PC-3 (cell line): ENCODE measurements around the gene CPT1A. TPM values are rescaled to one million over a fixed set of nuclear protein-coding genes. Genes with fewer than 3 reads are reported as not detected.

ENCODE experiments used
- ATAC-seq: fragments of 200-7000 bp; cut with Tn5 transposase; 2 replicates; pipeline ENCODE4 v1.9.1; 2020; ENCODE audit warnings: mild to moderate bottlenecking, moderate library complexity
- BruUV-seq: library from RNA; stranded (reverse); fragments of 400-500 nt; replicated peaks from 2 replicates; lab custom pipeline; 2021; lab: Mats Ljungman, UMichigan
- CTCF ChIA-PET: fragments of 300-600 bp; sonication (Branson Sonifier 250); formaldehyde crosslinking; loops from one replicate; lab custom pipeline; 2022; ENCODE audit warnings: antibody characterized with exemption; lab: Charles Lee
- POLR2A ChIA-PET: fragments of 300-600 bp; sonication (Branson Sonifier 250); formaldehyde crosslinking; loops from one replicate; lab custom pipeline; 2022; ENCODE audit warnings: antibody characterized with exemption; ENCODE audit not compliant: unreplicated experiment; lab: Charles Lee
- DNase-seq: peaks from one replicate; pipeline ENCODE4 v3.0.0-alpha.2; 2015
- H2AFZ ChIP-seq: fragments of 300-600 bp; sonication (generic); 2 replicates; pipeline ENCODE4 v1.6.0; 2016; ENCODE audit warnings: antibody characterized with exemption, low read length
- H3F3A ChIP-seq: fragments of 300-600 bp; sonication (generic); one replicate; pipeline ENCODE4 v1.6.0; 2017; ENCODE audit warnings: antibody characterized with exemption, low read length, control low read depth, mild to moderate bottlenecking; ENCODE audit not compliant: unreplicated experiment
- H3K27ac ChIP-seq: fragments of 300-600 bp; sonication (generic); 2 replicates; pipeline ENCODE4 v1.5.1; 2016; ENCODE audit warnings: mild to moderate bottlenecking, low read length
- H3K27me3 ChIP-seq: fragments of 300-600 bp; sonication (generic); 2 replicates; pipeline ENCODE4 v1.6.1; 2016; ENCODE audit warnings: low read length, mixed read lengths
- H3K36me3 ChIP-seq: fragments of 300-600 bp; sonication (generic); 2 replicates; pipeline ENCODE4 v1.6.1; 2016; ENCODE audit warnings: low read depth, mixed run types, low read length, mixed read lengths
- H3K4me1 ChIP-seq: fragments of 300-600 bp; sonication (generic); 2 replicates; pipeline ENCODE4 v1.5.1; 2016; ENCODE audit warnings: low read length; ENCODE audit not compliant: insufficient read depth
- H3K4me2 ChIP-seq: fragments of 300-600 bp; sonication (generic); 2 replicates; pipeline ENCODE4 v1.6.0; 2016; ENCODE audit warnings: low read length
- H3K4me3 ChIP-seq: fragments of 300-600 bp; sonication (generic); 2 replicates; pipeline ENCODE4 v1.5.1; 2016; ENCODE audit warnings: mild to moderate bottlenecking, low read length, mixed read lengths
- H3K79me2 ChIP-seq: fragments of 300-600 bp; sonication (generic); 2 replicates; pipeline ENCODE4 v1.6.1; 2017; ENCODE audit warnings: low read length, mixed read lengths
- H3K9ac ChIP-seq: fragments of 300-600 bp; sonication (generic); 2 replicates; pipeline ENCODE4 v1.6.0; 2016; ENCODE audit warnings: mild to moderate bottlenecking, low read length
- H3K9me2 ChIP-seq: fragments of 300-600 bp; sonication (generic); replicated peaks from 2 replicates; pipeline ENCODE4 v1.6.1; 2016; ENCODE audit warnings: mixed run types, low read length, mixed read lengths
- H3K9me3 ChIP-seq: fragments of 300-600 bp; sonication (generic); 2 replicates; pipeline ENCODE4 v1.6.1; 2016; ENCODE audit warnings: low read length, mixed read lengths
- H4K20me1 ChIP-seq: fragments of 300-600 bp; sonication (generic); 2 replicates; pipeline ENCODE4 v1.6.1; 2016; ENCODE audit warnings: low read length, mixed read lengths
- CTCF ChIP-seq: fragments of 300-600 bp; sonication (generic); conservative IDR thresholded peaks from 2 replicates; pipeline ENCODE4 v1.5.1; 2017; ENCODE audit warnings: antibody characterized with exemption, low read depth, mild to moderate bottlenecking, low read length
- EZH2 ChIP-seq: fragments of 300-600 bp; sonication (generic); IDR thresholded peaks from one replicate; pipeline ENCODE4 v1.6.1; 2017; ENCODE audit warnings: antibody characterized with exemption, mild to moderate bottlenecking, low read length; ENCODE audit not compliant: unreplicated experiment
- EZH2phosphoT487 ChIP-seq: fragments of 300-600 bp; sonication (generic); IDR thresholded peaks from 2 replicates; pipeline ENCODE4 v1.6.1; 2018; ENCODE audit warnings: mild to moderate bottlenecking, antibody characterized with exemption, low read length, borderline replicate concordance
- intact Hi-C: fragments of 100-400 bp; cut with micrococcal nuclease; formaldehyde crosslinking; loops from 2 replicates; pipeline ENCODE4 v1.9.0; 2023
- total RNA-seq: library from RNA; depleted of rRNA; stranded (reverse); fragments of >200 nt; gene quantifications from 2 replicates; pipeline ENCODE4 v1.2.3, GENCODE V29; 2014

The CPT1A gene
- total RNA-seq, 1 experiment from 2014 or later: 38.1 TPM

- no TSS peak for BruUV-seq
- no peak for TF ChIP-seq EZH2
- TF ChIP-seq CTCF: no peak
- TF ChIP-seq EZH2phosphoT487: no peak
- Histone ChIP-seq H2AFZ (no peak overlapping the region), H3K4me3 (no peak overlapping the region), H3K79me2 (peaks cover 15% of the 10 kb centered on the region; the same call in 1 of the 2 replicates), H3K9ac (no peak overlapping the region), H3K9me2 (no peaks in the 10 kb centered on the region), H3K4me1 (no peaks in the 10 kb centered on the region), H3K27me3 (no peaks in the 10 kb centered on the region), H3K4me2 (no peak overlapping the region), H3K9me3 (no peaks in the 10 kb centered on the region), H4K20me1 (no peaks in the 10 kb centered on the region), H3F3A (no peaks in the 10 kb centered on the region), H3K27ac (no peak overlapping the region), H3K36me3 (0 out of 2 replicates have a peak, but pooled peaks cover 2% of the 10 kb centered on the region)
- ChIA-PET POLR2A (no interaction called here), CTCF (interaction anchor here (0.6 kb wide), 1 partner anchor 127 kb away, joined by 5 read pairs; no protein-coding TSS in a partner anchor)
- intact Hi-C loops: no loop called here
- no peak for ATAC-seq
- no peak for DNase-seq
Observed at GRCh38 chr11:68818181-68818580, 23.5 kb downstream of the CPT1A start.

- TF ChIP-seq EZH2 (no peak), CTCF (no peak), EZH2phosphoT487 (no peak)
- Histone ChIP-seq H3K9ac (no peak overlapping the region), H3K9me3 (no peaks in the 10 kb centered on the region), H2AFZ (no peak overlapping the region), H3K4me1 (no peaks in the 10 kb centered on the region), H3K9me2 (no peaks in the 10 kb centered on the region), H3K4me2 (no peak overlapping the region), H3K27me3 (no peaks in the 10 kb centered on the region), H3K79me2 (peaks cover 15% of the 10 kb centered on the region; the same call in 1 of the 2 replicates), H3F3A (no peaks in the 10 kb centered on the region), H3K36me3 (0 out of 2 replicates have a peak, but pooled peaks cover 2% of the 10 kb centered on the region), H3K27ac (no peak overlapping the region), H3K4me3 (no peak overlapping the region), H4K20me1 (no peaks in the 10 kb centered on the region)
- DNase-seq (no peak), ATAC-seq (no peak)
- CTCF ChIA-PET: no interaction called here
- intact Hi-C loops: no loop called here
- POLR2A ChIA-PET: interaction anchor here (0.7 kb wide), 1 partner anchor 79 kb away, joined by 4 read pairs; no protein-coding TSS in a partner anchor
- BruUV-seq: no TSS peak
Observed at GRCh38 chr11:68817554-68817953, 24.2 kb downstream of the CPT1A start.

- Histone ChIP-seq H3K79me2 (peaks cover 15% of the 10 kb centered on the region; the same call in 1 of the 2 replicates), H3K4me2 (no peak overlapping the region), H3K9me3 (no peaks in the 10 kb centered on the region), H3K4me3 (no peak overlapping the region), H3K27me3 (no peaks in the 10 kb centered on the region), H2AFZ (no peak overlapping the region), H3F3A (no peaks in the 10 kb centered on the region), H3K36me3 (0 out of 2 replicates have a peak, but pooled peaks cover 8% of the 10 kb centered on the region), H3K9ac (no peak overlapping the region), H3K27ac (no peak overlapping the region), H3K4me1 (no peaks in the 10 kb centered on the region), H4K20me1 (no peaks in the 10 kb centered on the region), H3K9me2 (no peaks in the 10 kb centered on the region)
- POLR2A ChIA-PET: interaction anchor here (0.7 kb wide), 1 partner anchor 79 kb away, joined by 4 read pairs; no protein-coding TSS in a partner anchor
- DNase-seq (no peak), ATAC-seq (no peak)
- BruUV-seq: no TSS peak
- TF ChIP-seq EZH2phosphoT487 (no peak), CTCF (no peak), EZH2 (no peak)
- CTCF ChIA-PET: no interaction called here
- intact Hi-C loops: no loop called here
Observed at GRCh38 chr11:68816917-68817419, 24.7 kb downstream of the CPT1A start.
